ENCODE data around the gene FHL2.

Gene FHL2

GRCh38 chr2:105421053-105421452 lies 22.2 kb upstream of the FHL2 start:
- no peak for DNase-seq

GRCh38 chr2:105418522-105418921 lies 19.7 kb upstream of the FHL2 start:
- no peak for DNase-seq

- DNase-seq: no peak
Observed at GRCh38 chr2:105417857-105418436, 19.1 kb upstream of the FHL2 start.

DNA sequence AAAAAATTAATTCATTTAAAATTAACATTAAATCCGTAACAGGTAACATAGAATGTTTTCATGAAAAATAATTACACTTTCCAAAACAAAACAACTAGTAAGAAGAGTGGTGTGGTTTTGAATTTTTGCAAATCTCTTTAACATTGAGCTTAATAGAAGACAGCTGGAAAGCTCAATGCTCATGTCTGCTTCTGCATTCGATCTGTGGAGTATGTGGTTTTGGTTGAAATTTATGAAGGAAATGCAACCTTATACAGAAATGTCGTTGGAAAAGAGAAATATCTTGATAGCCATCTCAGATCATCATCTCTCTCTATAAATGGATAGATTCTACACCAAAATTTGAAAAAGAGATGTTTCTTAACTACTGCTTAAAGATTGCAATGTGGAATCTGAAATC lies 17.3 kb upstream of the FHL2 start:
- DNase-seq: no peak

- DNase-seq: no peak
Observed at GRCh38 chr2:105415007-105415406, 16.2 kb upstream of the FHL2 start.

DNA sequence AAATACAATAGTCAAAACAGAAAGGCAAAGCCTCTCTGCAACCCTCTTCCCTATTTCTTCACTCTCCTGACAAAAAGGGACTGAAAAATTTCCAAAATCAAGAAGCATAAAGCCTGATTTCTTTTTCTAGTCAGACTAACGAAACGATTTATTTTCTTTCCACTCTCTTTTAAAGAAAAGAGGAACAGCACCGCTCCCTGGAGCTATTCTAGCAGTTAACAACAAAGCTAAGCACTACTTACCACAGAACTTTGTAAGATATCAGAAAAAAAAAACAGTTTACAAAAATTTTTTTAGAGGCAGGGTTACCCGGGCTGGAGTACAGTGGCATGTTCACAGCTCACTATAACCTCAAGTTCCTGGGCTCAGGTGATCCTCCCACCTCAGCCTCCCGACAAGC lies 14.4 kb upstream of the FHL2 start:
- no peak for DNase-seq

DNA sequence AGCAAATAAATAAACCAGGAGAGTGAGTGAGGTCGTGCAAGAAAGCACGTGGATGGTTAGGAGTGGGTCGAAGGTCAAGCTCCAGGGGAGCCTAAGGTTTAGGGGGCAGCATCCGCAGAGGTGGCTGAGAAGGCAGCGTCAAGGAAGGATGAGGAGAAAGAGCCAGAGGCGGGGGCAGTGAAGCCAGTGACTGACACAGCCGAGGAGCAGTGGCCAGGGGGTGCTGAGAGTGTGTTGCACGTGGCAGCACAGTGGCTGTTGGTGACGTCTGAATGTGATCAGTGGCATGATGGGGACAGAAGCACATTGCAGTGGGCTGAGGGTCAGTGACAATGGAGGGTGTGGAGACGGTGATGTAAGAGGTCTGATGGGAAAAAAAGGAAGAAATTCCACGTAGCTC lies 13.7 kb upstream of the FHL2 start:
- no peak for DNase-seq

DNA sequence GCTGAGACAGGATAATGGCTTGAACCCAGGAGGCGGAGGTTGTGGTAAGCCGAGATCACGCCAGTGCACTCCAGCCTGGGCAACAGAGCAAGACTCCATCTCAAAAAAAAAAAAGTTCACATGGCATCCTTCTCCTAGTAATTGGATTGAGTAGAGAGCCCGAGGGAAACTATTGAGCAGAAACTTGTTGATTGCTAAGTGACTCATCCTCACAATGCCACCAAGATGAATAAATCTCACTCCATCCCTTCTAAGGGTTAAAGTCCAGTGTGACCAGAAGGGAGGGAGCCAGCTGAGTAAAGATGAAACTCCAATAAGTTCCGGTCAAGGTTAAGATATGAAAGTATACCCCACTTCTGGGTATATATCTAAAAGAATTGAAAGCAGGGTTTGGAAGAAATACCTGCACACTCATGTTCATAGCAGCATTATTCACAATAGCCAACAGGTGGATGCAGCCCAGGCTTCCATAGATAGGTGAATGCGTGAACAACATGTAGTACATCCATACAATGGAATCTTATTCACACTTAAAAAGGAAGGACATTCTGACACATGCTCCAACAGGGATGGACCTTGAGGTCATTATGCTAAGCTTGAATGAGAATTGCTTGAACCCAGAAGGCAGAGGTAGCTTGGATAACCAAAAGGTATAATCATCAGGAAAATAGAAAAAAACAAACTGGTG lies 13.0 kb upstream of the FHL2 start:
- no peak for DNase-seq

DNA sequence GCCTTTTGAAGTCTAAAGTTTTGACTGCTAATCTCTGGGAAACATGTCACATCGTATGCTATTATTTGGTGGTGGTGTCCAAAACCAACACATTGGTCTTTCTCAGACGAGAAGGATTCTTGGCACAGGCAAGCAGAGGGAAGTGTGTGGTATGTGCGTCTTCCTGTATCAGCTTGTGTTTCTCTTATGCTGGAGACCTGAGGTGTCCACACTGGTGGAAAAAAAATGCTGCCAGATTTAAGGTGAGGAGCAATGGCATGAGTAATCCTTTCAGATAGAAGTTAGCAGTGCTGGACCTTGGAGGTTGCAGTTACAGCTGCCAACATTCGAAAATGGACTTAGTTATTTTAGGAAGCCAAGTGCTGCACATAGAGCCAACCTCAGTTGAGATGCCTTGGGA lies 11.7 kb upstream of the FHL2 start:
- no peak for DNase-seq

DNA sequence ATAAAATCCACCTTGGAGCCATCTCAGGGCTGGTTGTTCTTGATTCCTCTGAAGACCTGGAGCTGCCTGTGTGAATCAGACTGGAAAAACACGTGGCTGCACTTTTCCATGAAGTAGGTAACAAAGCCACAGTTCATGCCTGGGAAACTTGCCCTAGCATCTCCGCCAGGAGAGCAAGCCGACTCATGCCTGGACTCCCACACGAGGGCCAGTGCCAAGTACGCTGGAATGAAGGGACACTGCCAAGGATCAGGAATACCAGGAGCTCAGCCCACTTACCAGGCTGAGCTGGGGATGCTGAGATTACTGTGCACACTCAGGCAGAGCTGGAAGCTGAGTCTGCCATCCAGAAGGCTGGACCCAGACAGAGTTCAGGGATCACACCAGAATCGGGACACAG lies 10.9 kb upstream of the FHL2 start:
- no peak for DNase-seq

DNA sequence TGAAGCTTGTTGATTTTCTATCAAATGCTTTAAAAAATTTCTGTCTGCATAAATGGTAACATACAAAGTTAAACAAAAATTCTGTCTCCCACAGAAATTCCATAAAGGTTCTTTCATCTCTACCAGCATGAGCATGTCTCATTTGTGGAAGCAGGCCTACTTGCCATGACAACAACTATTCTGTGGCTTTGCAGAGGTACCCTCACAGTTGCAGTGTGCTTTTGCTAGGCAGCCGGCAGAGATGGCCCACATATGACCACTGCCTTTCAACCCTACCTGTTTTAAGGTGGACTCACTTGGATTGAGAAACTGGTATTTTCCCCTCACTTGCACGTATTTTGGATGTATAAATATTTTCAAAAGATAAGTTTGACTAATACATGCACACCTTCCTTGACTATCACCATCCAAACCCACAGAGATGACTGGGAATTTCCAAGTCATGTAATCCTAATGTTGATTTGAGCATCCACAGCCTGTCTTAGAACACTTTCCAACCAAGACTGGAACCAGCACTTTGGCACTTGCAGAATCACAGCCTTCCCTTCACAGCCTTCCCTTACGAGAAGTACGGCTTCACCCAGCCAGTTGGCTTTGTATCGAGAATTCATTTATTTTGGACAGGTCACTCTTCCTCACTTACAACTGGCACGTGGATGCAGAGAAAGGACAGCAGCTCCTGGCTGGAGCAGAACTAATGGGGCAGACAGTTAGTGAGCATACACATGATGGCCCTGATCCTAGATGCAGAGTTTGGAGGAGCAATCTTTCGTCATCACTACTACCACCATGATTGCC lies 9.3 kb upstream of the FHL2 start:
- DNase-seq: no peak

- DNase-seq: no peak
Observed at GRCh38 chr2:105406221-105406620, 7.4 kb upstream of the FHL2 start.

- DNase-seq: no peak
Observed at GRCh38 chr2:105405291-105405690, 6.4 kb upstream of the FHL2 start.

DNA sequence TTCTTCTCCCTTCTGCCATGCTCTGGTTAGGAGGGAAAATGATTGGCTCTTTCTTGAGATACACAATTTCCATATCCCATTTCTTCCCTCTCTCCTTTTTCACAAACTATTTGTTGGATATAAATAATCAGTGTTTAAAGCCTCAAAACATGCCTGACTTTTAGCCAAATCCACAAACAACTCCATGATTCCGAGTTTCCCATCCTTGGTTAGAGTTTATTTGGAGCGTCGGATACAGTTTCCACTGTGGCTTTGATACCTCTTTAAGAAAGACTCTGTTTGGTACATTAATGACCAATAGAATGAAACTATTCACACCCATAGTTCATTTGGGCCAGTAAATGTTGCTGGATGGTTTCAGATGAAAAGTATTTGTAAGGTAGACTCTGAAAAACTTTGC lies 5.9 kb upstream of the FHL2 start:
- DNase-seq: no peak

DNA sequence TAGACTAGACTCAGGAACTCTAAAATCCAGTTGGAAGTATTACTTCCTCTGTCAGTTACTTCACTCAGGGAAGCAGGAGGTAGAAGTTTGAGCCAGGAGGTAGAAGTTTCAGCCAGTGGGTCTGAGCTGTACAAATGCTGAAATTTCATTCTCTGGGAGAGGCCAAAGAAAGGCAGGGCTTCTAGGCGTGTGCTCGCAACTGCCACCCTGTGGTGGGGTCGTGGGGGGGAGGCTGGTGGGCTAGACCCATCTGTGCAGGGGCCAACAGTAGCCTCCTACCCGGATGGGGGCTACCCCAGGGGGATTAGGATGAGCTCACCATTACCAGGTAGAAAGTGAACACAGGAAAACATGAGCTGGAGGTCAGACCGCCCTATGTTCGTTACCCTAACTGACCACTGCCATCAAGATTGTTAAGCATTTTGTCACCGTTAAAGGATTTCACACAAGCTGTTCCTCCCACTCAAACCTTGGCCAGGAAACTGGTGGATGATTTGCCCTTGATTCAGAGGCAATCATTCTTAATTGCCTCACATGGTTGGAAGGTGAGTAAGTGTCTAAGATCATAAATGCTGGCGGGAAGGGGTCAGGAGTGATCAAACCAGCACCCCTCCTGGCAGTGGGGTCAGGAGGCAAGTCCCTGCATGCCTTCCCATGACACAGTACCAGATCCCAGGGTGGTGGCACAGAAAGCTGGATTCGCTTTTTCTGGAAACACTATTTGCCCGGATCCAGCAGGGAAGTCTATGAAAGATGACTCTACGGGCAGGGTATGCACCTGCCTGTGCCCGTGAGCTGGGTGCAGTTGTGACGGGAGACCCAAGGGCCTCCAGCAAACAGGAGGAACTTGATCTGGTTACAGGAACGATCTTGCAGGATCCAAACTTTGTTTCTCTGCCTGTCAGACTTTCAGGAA lies 5.2 kb upstream of the FHL2 start:
- no peak for DNase-seq

GRCh38 chr2:105403241-105403782 lies 4.5 kb upstream of the FHL2 start:
- no peak for DNase-seq

DNA sequence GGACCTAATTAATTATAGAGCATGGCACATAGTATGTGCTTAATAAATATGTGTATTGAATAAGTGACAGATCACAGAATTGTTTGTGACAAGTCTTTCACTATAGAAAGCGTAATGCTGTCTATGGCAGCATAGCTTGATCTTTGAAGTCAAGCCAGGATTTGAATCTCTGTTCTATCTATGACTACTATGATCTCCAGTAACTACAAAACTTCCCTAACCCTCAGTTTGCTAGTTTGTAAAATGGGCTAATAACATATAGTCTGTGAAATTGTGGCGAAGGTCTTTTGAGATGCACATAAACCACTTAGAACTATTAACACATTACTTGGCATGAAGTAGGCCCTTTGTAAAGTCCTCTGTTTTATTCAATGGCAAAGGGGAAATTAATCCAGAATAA lies 4.0 kb upstream of the FHL2 start:
- no peak for DNase-seq

- no peak for DNase-seq
Observed at GRCh38 chr2:105401867-105402266, 3.0 kb upstream of the FHL2 start.

DNA sequence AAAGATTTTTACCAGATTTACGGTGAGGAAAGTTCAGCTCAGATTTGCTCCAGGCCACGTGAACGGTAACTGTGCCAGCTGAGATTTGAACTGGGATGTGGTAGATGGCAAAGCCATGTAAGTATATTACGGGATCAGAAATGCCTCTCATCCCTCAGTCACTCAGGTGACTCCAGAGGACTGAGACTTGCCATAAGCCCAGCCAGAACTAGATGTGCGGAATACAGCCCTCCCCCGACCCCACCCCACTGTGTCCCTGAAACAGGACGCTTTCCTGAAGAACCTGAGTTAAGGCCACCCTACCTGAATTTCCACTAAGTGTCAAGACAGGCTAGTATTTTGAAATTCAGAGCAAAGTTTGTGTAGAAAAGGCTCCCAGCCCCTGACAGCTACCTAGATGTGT lies 1.3 kb upstream of the FHL2 start:
- DNase-seq: no peak

DNA sequence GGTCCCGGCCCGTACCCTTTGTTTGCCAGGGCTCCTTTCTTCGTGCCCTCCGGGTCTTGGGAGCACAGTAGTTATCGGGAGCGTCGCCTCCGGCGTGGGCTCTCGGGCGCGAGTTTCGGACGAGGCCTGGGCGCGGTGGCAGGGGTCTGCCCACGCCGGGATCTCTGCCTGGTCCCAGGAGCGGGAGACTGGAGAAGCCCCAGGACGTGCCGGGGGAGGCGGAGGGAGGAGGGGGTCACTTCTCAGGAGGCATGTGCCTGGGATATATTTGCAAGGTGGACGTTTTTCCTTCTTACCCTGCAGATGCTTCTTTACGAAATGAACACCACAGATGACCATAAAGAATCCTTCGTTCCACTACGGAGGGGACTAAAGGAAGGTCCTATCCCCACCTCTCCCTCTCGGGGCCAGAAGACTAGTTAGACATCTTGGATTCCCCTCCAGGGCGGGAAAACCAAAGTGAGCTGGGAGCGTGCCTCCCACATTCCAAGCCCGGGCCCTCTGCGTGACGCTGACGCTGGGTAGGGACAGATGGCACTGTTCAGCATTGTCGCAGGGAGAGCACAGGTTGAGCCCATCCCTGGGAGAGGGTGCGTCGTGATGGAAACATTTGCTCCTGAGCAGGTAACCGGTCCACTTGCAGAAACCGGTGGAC lies 483 bp upstream of the FHL2 start:
- DNase-seq: no peak

- DNase-seq: no peak
Observed at GRCh38 chr2:105397953-105398335, 907 bp downstream of the FHL2 start.

GRCh38 chr2:105397025-105397722 lies 1.7 kb downstream of the FHL2 start:
- no peak for DNase-seq
